Upper lobe of left lung (tissue), 4 donors: ENCODE measurements around the gene ANKRD1.

Experiments
- EP300 ChIP-seq, 4 donors: sonication (generic); formaldehyde crosslinking; IDR thresholded peaks; one replicate each; pipeline ENCODE4 v1.5.1; 2017; ENCODE audit warnings: antibody characterized with exemption in 4 of 4, control low read depth in 2 of 4
- POLR2A ChIP-seq, 4 donors: fragments of 450-650 bp; IDR thresholded peaks; one replicate each; pipeline ENCODE4 v1.5.1; 2016 to 2017; ENCODE audit warnings: antibody characterized with exemption in 4 of 4, mild to moderate bottlenecking in 2 of 4
- TF ChIP-seq, protein P1 (sequence below), 6 experiments: fragments of 450-650 bp in 4 of 6; fragments of 200-600 bp in 2 of 6; sonication (generic) in 2 of 6; IDR thresholded peaks; one replicate each; pipeline ENCODE4 v1.5.1; 2016 to 2019; ENCODE audit warnings: antibody characterized with exemption in 6 of 6

DNA sequence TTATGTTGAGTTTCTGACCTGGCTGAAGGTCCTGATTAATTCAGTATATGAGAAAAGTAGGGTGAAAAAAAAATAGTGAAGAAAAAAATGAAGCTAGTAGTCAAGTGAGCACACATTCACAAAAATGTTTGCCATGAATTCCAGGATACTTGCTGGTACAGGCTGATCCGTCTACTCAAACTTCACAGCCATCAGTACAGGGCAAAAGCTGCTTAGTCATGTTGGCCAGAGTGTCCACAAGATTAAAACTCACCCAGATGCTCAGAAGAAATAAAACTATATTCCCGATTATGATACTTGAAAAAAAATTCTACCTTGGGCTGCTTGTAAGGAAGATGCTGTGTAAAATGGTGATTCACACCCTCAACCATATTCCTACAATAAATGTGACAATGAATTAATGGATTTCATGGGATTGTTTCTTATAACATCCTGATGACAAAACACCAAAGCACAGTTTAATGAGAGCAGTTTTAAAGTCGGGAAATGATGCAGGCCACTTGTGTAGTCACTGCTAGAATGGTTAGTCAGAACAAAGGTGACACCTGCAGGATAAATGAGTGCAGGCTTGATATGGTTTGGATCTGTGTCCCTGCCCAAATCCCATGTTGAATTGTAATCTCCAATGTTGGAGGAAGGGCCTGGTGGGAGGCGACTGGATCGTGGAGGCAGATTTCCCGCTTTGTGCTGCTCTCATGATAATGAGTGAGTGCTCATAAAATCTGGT is 49.2 kb upstream of the ANKRD1 start:
- TF ChIP-seq, protein P1, sequence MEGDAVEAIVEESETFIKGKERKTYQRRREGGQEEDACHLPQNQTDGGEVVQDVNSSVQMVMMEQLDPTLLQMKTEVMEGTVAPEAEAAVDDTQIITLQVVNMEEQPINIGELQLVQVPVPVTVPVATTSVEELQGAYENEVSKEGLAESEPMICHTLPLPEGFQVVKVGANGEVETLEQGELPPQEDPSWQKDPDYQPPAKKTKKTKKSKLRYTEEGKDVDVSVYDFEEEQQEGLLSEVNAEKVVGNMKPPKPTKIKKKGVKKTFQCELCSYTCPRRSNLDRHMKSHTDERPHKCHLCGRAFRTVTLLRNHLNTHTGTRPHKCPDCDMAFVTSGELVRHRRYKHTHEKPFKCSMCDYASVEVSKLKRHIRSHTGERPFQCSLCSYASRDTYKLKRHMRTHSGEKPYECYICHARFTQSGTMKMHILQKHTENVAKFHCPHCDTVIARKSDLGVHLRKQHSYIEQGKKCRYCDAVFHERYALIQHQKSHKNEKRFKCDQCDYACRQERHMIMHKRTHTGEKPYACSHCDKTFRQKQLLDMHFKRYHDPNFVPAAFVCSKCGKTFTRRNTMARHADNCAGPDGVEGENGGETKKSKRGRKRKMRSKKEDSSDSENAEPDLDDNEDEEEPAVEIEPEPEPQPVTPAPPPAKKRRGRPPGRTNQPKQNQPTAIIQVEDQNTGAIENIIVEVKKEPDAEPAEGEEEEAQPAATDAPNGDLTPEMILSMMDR (IDR thresholded peaks at IDR 0.05), result peak in 1 of 6 experiments; percentile 26
- TF ChIP-seq POLR2A (IDR thresholded peaks at IDR 0.05), result no peak
- no peak for TF ChIP-seq EP300 (IDR thresholded peaks at IDR 0.05)
